Activated CD8-positive, alpha-beta T cell treated with anti-CD3 and anti-CD28 coated beads, Interleukin-2, amount 10 ng/mL, durations not matched to agents 7 days and 5 days (primary cell): ENCODE measurements around the gene GGA3. TPM values are rescaled to one million over a fixed set of nuclear protein-coding genes. Genes with fewer than 3 reads are reported as not detected.
"Not testable (repeated sequence)": the region's sequence is repeated elsewhere in the genome, so short reads cannot be mapped to it uniquely, and the experiment has no call there.

Experiments used
- ATAC-seq: fragments of 150-1000 bp; cut with Tn5 transposase; one replicate; pipeline ENCODE4 v1.10.0; 2021; ENCODE audit warnings: moderate library complexity
- CTCF ChIA-PET: fragments of 350-600 bp; sonication (Branson Sonifier 250); formaldehyde crosslinking; loops from one replicate; lab custom pipeline; 2021; ENCODE audit warnings: antibody characterized with exemption; lab: Charles Lee
- POLR2A ChIA-PET: fragments of 350-600 bp; sonication (Branson Sonifier 250); formaldehyde crosslinking; loops from one replicate; lab custom pipeline; 2021; ENCODE audit warnings: antibody characterized with exemption; lab: Charles Lee
- DNase-seq: peaks from one replicate; pipeline ENCODE4 v3.0.0-alpha.2; 2020
- H3K27ac Mint-ChIP-seq: one replicate; pipeline ENCODE4 v1.8.0; 2021; ENCODE audit warnings: mild to moderate bottlenecking, mixed read lengths
- H3K27me3 Mint-ChIP-seq: one replicate; pipeline ENCODE4 v1.8.0; 2021; ENCODE audit warnings: low read depth, mixed read lengths
- H3K36me3 Mint-ChIP-seq: one replicate; pipeline ENCODE4 v1.8.0; 2021; ENCODE audit warnings: low read depth, mixed read lengths
- H3K4me1 Mint-ChIP-seq: one replicate; pipeline ENCODE4 v1.8.0; 2021; ENCODE audit warnings: low read depth, mixed read lengths
- H3K4me3 Mint-ChIP-seq: one replicate; pipeline ENCODE4 v1.8.0; 2021; ENCODE audit warnings: mild to moderate bottlenecking, mixed read lengths
- H3K9me3 Mint-ChIP-seq: one replicate; pipeline ENCODE4 v1.8.0; 2022; ENCODE audit warnings: mixed read lengths; ENCODE audit not compliant: insufficient read depth
- total RNA-seq, 2 experiments: library from RNA; stranded (reverse); gene quantifications; one replicate each; pipeline ENCODE4 v1.2.3, GENCODE V29; 2021

The GGA3 gene
- total RNA-seq, 2 experiments from 2014 or later = 65.7 to 75.4 TPM

GRCh38 chr17:75263055-75263454 is 1.6 kb upstream of the GGA3 start:
- Mint-ChIP-seq H3K36me3 (peaks cover 42% of the 10 kb centered on the region), H3K27ac (peak overlapping the region; percentile 99), H3K4me3 (peak overlapping the region; percentile 95), H3K4me1 (peaks cover 37% of the 10 kb centered on the region), H3K9me3 (no peaks in the 10 kb centered on the region), H3K27me3 (no peaks in the 10 kb centered on the region)
- ChIA-PET POLR2A (interaction anchor here (0.7 to 4.1 kb wide), 8 partner anchors 8 to 251 kb away, joined by 3 to 112 read pairs (median 14); partner anchors contain the start of genes GRB2, MIF4GD, MRPL58 and NUP85), CTCF (interaction anchor here (0.8 to 4.4 kb wide), 10 partner anchors 9 to 490 kb away, joined by 3 to 98 read pairs (median 4); partner anchors contain the start of genes GRB2, MIF4GD and NUP85)
- DNase-seq = no peak
- ATAC-seq = no peak

GRCh38 chr17:75262112-75262606 is 753 bp upstream of the GGA3 start:
- H3K9me3 Mint-ChIP-seq = no peaks in the 10 kb centered on the region
- ChIA-PET CTCF (interaction anchor here (0.6 to 4.4 kb wide), 17 partner anchors 10 to 491 kb away, joined by 3 to 98 read pairs (median 4); partner anchors contain the start of genes GRB2, MIF4GD, NUP85 and SLC25A19), POLR2A (interaction anchor here (0.7 to 4.1 kb wide), 20 partner anchors 9 to 389 kb away, joined by 3 to 112 read pairs (median 5); partner anchors contain the start of genes FDXR, GRB2, JPT1 and MIF4GD)
- ATAC-seq = no peak
- peak overlapping the region; percentile 95 for H3K4me3 Mint-ChIP-seq
- peaks cover 38% of the 10 kb centered on the region for H3K4me1 Mint-ChIP-seq
- H3K27ac Mint-ChIP-seq = peak overlapping the region; percentile 99
- H3K27me3 Mint-ChIP-seq = no peaks in the 10 kb centered on the region
- DNase-seq = no peak
- peaks cover 42% of the 10 kb centered on the region for H3K36me3 Mint-ChIP-seq

DNA sequence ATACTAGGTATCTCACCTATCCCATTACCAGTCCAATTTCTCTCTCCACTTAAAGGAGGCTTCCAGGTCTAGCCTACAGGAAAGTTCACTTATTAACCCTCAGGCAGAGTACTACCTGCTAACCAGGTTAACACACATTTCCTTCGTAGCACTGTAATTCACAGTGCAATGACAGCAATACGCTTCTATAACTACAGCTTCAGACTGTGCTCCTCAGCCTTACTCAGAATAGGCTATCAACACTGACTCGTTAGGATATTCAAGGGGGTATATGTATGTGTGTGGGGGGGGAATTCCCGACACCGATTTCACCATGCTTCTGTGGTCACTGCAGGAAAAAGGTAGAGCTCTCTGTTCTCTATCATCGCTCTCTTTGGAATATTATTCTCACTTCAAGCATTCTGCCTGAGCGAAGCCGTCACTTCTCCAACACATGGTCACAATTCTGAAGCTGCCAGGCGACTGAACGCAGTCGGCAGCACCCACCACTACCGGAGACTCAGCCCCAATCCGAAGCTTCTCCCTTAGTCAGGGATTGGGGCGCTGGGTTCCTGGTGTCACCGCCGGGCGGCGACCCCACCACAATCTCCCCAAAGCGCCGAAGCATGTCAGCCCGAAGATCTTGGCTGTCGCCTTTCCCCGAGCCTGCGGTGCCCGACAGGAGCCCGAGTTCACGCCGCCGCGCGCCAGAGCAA is 618 bp downstream of the GGA3 start:
- ChIA-PET POLR2A (interaction anchor here (0.6 to 4.1 kb wide), 25 partner anchors 10 to 516 kb away, joined by 3 to 112 read pairs (median 5); partner anchors contain the start of genes FDXR, GRB2, MIF4GD and MRPL58), CTCF (interaction anchor here (1.1 to 4.4 kb wide), 14 partner anchors 8 to 256 kb away, joined by 3 to 98 read pairs (median 7); partner anchors contain the start of genes MIF4GD, NUP85, SLC25A19 and TSEN54)
- peaks cover 31% of the 10 kb centered on the region for H3K36me3 Mint-ChIP-seq
- H3K27me3 Mint-ChIP-seq = no peaks in the 10 kb centered on the region
- ATAC-seq = peak; percentile 37
- H3K27ac Mint-ChIP-seq = peak overlapping the region; percentile 99
- peak overlapping the region; percentile 95 for H3K4me3 Mint-ChIP-seq
- H3K9me3 Mint-ChIP-seq = no peaks in the 10 kb centered on the region
- DNase-seq = no peak
- peaks cover 42% of the 10 kb centered on the region for H3K4me1 Mint-ChIP-seq

DNA sequence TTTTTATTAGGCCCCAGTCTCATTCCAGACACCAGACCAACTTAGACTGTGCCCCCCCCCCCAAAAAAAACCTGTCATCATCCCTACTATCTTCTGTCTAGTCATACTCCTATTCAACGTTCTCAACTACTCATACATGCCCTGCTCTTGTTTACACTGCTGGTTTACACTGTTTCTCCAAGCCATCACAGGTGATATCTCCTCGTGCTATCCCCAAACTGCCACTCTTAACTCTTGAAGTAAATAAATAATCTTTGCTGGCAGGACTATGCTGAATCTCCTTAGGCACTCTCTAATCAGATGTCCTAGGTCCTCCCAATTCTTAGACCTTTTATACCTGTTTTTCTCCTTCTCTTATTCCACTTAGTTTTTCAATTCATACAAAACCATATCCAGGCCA is 4.2 kb downstream of the GGA3 start:
- H3K36me3 Mint-ChIP-seq = peaks cover 10% of the 10 kb centered on the region
- ATAC-seq, POLR2A ChIA-PET, CTCF ChIA-PET, H3K9me3 Mint-ChIP-seq, DNase-seq, H3K4me3 Mint-ChIP-seq, H3K27me3 Mint-ChIP-seq, H3K27ac Mint-ChIP-seq: not testable (repeated sequence)
- H3K4me1 Mint-ChIP-seq = peaks cover 32% of the 10 kb centered on the region

GRCh38 chr17:75255954-75256698 is 5.3 kb downstream of the GGA3 start:
- H3K27me3 Mint-ChIP-seq, ATAC-seq, H3K4me3 Mint-ChIP-seq, H3K27ac Mint-ChIP-seq, POLR2A ChIA-PET, DNase-seq, H3K36me3 Mint-ChIP-seq, CTCF ChIA-PET, H3K9me3 Mint-ChIP-seq: not testable (repeated sequence)
- peaks cover 34% of the 10 kb centered on the region for H3K4me1 Mint-ChIP-seq

DNA sequence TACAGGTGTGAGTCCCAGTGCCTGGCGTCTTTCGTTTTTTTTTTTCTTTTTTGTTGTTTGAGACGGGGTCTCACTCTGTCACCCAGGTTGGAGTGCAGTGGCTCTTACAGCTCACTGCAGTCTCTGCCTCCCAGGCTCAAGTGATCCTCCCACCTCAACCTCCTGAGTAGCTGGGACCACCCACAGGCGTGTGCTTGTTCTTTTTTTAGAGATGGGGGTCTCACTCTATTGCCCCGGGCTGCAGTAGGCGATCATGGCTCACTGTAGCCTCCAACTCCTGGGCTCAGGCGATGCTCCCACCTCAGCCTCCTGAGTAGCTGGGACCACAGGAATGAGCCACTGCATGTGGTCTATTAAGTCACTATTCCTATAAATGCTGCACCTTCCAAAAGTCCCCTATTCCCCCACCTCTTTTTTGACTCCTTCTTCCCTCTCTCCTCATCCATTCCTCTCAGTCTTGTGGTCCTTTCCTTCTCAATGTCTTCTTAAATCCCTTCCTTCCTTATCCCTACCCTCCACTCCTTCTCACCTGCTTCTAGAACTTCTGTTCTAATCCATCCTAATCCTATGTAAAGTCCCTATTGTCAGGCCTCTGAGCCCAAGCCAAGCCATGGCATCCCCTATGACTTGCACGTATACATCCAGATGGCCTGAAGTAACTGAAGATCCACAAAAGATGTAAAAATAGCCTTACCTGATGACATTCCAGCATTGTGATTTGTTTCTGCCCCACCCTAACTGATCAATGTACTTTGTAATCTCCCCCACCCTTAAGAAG is 9.2 kb downstream of the GGA3 start:
- ChIA-PET POLR2A (interaction anchor here (6.0 kb wide), 1 partner anchor 9 kb away, joined by 64 read pairs; the partner anchor contains the start of genes GGA3 and MRPS7), CTCF (interaction anchor here (3.8 to 5.8 kb wide), 3 partner anchors 9 to 19 kb away, joined by 26 to 56 read pairs (median 31); partner anchors contain the start of genes GGA3, MIF4GD and MRPS7)
- Mint-ChIP-seq H3K4me1 (peaks cover 26% of the 10 kb centered on the region), H3K27ac (peak overlapping the region; percentile 13), H3K27me3 (no peaks in the 10 kb centered on the region), H3K9me3 (no peaks in the 10 kb centered on the region), H3K36me3 (peaks cover 4% of the 10 kb centered on the region), H3K4me3 (no peak overlapping the region)
- no peak for ATAC-seq
- no peak for DNase-seq

DNA sequence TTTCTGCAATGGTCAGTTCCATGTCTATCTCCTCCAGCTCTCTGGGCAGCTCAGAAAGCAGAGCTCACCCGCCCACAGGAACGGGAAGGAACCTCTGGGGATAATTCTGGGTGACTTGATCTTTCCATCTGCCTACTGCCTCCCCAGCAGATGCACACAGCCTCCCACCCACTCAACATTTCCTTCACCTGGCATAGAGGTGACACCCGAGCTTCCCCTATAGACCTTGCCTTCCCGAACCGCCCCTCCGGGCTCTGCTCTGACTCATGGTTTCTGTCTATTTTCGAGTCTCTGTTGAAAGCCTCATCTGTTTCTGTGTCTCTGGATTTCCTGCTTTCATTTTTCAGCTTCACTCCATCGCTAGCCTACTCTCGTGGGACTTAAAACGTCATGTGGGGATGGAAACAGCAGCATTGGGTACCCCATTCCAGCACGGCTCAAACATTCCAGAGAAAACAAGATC is 11.4 kb downstream of the GGA3 start:
- peaks cover 25% of the 10 kb centered on the region for H3K4me1 Mint-ChIP-seq
- H3K9me3 Mint-ChIP-seq = no peaks in the 10 kb centered on the region
- DNase-seq (peak; percentile 75), ATAC-seq (peak; percentile 94)
- peak overlapping the region; percentile 60 for H3K4me3 Mint-ChIP-seq
- peaks cover 15% of the 10 kb centered on the region for H3K36me3 Mint-ChIP-seq
- ChIA-PET CTCF (interaction anchor here (0.7 to 5.8 kb wide), 11 partner anchors 10 to 340 kb away, joined by 3 to 56 read pairs (median 4); partner anchors contain the start of genes GGA3, GRB2, MIF4GD and MRPL58), POLR2A (interaction anchor here (0.6 to 6.0 kb wide), 6 partner anchors 11 to 136 kb away, joined by 3 to 64 read pairs (median 4); partner anchors contain the start of genes GGA3, MIF4GD, MRPS7 and SUMO2)
- no peaks in the 10 kb centered on the region for H3K27me3 Mint-ChIP-seq
- H3K27ac Mint-ChIP-seq = peak overlapping the region; percentile 86

DNA sequence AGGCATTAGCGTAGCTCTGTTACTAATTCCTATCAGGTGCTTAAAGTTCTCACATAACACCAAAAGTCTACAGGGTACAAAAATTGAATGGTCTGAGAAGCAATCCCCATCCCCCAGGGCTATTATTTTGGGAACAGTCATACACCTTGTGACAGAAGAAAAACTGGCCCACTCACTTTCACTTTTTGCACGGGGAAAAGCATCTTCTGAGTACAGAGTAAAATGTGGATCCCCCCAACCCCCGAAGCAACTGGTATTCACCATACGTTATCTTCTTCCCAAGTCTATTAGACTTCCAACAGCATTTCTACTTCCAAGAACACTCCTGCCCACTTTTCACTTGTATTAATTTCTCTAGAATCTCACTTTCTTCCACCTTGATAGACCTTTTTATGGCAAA is 11.8 kb downstream of the GGA3 start:
- Mint-ChIP-seq H3K4me3 (peak overlapping the region; percentile 60), H3K9me3 (no peaks in the 10 kb centered on the region), H3K27me3 (no peaks in the 10 kb centered on the region), H3K36me3 (peaks cover 17% of the 10 kb centered on the region), H3K4me1 (peaks cover 30% of the 10 kb centered on the region), H3K27ac (peak overlapping the region; percentile 86)
- DNase-seq (no peak), ATAC-seq (no peak)
- POLR2A ChIA-PET = interaction anchor here (0.6 to 6.0 kb wide), 8 partner anchors 10 to 668 kb away, joined by 3 to 64 read pairs (median 4); partner anchors contain the start of genes GGA3, MIF4GD, MRPS7 and SUMO2
- CTCF ChIA-PET = interaction anchor here (0.7 to 5.8 kb wide), 10 partner anchors 10 to 341 kb away, joined by 3 to 56 read pairs (median 5); partner anchors contain the start of genes GGA3, GRB2, MIF4GD and MRPL58

DNA sequence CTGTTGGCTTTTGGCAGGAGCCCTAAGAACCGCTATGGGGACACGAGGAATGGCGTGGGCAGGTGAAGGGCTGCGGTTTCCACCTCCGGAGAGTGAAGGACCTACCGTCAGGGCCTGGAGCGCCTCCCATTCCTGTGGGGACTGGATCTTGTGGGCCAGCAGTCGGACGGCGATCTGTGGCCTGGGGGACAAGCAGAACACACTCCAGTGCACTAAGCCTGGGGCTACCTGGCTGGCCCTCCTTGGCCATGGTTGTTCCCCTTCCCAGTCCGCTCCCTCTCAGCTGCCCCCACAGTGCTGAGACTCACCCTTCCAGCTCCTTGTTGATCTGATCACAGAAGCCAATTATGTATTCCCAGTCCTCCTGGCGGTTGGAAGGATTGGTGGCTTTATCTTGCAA is 15.0 kb downstream of the GGA3 start:
- no peak for DNase-seq
- ChIA-PET POLR2A (interaction anchor here (0.6 kb wide), 2 partner anchors 437 to 530 kb away, joined by 3 to 4 read pairs; no protein-coding TSS in a partner anchor), CTCF (interaction anchor here (1.3 to 5.8 kb wide), 3 partner anchors 7 to 166 kb away, joined by 3 to 56 read pairs (median 7); partner anchors contain the start of genes GGA3 and MRPS7)
- no peak overlapping the region for H3K27ac Mint-ChIP-seq
- H3K27me3 Mint-ChIP-seq = no peaks in the 10 kb centered on the region
- no peak overlapping the region for H3K4me3 Mint-ChIP-seq
- no peak for ATAC-seq
- peaks cover 52% of the 10 kb centered on the region for H3K4me1 Mint-ChIP-seq
- H3K36me3 Mint-ChIP-seq = peaks cover 45% of the 10 kb centered on the region
- no peaks in the 10 kb centered on the region for H3K9me3 Mint-ChIP-seq

GRCh38 chr17:75245011-75245410 is 16.4 kb downstream of the GGA3 start:
- Mint-ChIP-seq H3K4me3 (no peak overlapping the region), H3K4me1 (peaks cover 43% of the 10 kb centered on the region), H3K9me3 (no peaks in the 10 kb centered on the region), H3K27ac (no peak overlapping the region), H3K27me3 (no peaks in the 10 kb centered on the region), H3K36me3 (peaks cover 53% of the 10 kb centered on the region)
- ATAC-seq (no peak), DNase-seq (no peak)
- ChIA-PET CTCF (interaction anchor here (1.3 kb wide), 1 partner anchor 167 kb away, joined by 5 read pairs; no protein-coding TSS in a partner anchor), POLR2A (interaction anchor here (1.4 kb wide), 1 partner anchor 17 kb away, joined by 4 read pairs; the partner anchor contains the start of gene MRPS7)
